ENCODE results near the gene MASTL. TPM values are rescaled to one million over a fixed set of nuclear protein-coding genes. Genes with fewer than 3 reads are reported as not detected.

MASTL gene
- total RNA-seq, 1 experiment from 2014 or later = 44.4 TPM

GRCh38 chr10:27225011-27225590 is 69.9 kb downstream of the MASTL start:
- Histone ChIP-seq H3K36me3 (ENCODE audit: insufficient read depth, low read length, poor library complexity, severe bottlenecking) (peaks cover 16% of the 10 kb centered on the region), H3K4me1 (ENCODE audit: insufficient read depth, low read length, poor library complexity, severe bottlenecking) (no peaks in the 10 kb centered on the region), H3K27ac (ENCODE audit: low read depth, low read length, poor library complexity, severe bottlenecking) (no peak overlapping the region), H3K9me3 (ENCODE audit: low read depth, low read length, poor library complexity, severe bottlenecking) (no peaks in the 10 kb centered on the region), H3K27me3 (replicated peaks; ENCODE audit: insufficient read depth, low read depth, low read length, poor library complexity) (no peaks in the 10 kb centered on the region), H3K4me3 (ENCODE audit: low read depth, low read length, poor library complexity, severe bottlenecking) (no peak overlapping the region)
- TF ChIP-seq EZH2 (IDR thresholded peaks at IDR 0.05; ENCODE audit: borderline replicate concordance, low read depth, low read length, poor library complexity, severe bottlenecking) = no peak
- TF ChIP-seq, protein P1, sequence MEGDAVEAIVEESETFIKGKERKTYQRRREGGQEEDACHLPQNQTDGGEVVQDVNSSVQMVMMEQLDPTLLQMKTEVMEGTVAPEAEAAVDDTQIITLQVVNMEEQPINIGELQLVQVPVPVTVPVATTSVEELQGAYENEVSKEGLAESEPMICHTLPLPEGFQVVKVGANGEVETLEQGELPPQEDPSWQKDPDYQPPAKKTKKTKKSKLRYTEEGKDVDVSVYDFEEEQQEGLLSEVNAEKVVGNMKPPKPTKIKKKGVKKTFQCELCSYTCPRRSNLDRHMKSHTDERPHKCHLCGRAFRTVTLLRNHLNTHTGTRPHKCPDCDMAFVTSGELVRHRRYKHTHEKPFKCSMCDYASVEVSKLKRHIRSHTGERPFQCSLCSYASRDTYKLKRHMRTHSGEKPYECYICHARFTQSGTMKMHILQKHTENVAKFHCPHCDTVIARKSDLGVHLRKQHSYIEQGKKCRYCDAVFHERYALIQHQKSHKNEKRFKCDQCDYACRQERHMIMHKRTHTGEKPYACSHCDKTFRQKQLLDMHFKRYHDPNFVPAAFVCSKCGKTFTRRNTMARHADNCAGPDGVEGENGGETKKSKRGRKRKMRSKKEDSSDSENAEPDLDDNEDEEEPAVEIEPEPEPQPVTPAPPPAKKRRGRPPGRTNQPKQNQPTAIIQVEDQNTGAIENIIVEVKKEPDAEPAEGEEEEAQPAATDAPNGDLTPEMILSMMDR (conservative IDR thresholded peaks at IDR 0.05; ENCODE audit: low read depth, low read length) = no peak
- no TSS peak for BruUV-seq (replicated peaks)
- no peak for DNase-seq (ENCODE audit: low spot score)
- CTCF ChIA-PET = no interaction called here
- intact Hi-C loops (cut with micrococcal nuclease; ENCODE audit: unreplicated experiment) = no loop called here
- POLR2A ChIA-PET (ENCODE audit: low non-redundant PET) = no interaction called here

- CTCF ChIA-PET = interaction anchor here (0.6 kb wide), 1 partner anchor 177 kb away, joined by 6 read pairs; no protein-coding TSS in a partner anchor
- H3K9me3 ChIP-seq (ENCODE audit: low read depth, low read length, poor library complexity, severe bottlenecking) = no peaks in the 10 kb centered on the region
- POLR2A ChIA-PET (ENCODE audit: low non-redundant PET) = no interaction called here
- no peak overlapping the region for H3K4me3 ChIP-seq (ENCODE audit: low read depth, low read length, poor library complexity, severe bottlenecking)
- no TSS peak for BruUV-seq (replicated peaks)
- no peaks in the 10 kb centered on the region for H3K4me1 ChIP-seq (ENCODE audit: insufficient read depth, low read length, poor library complexity, severe bottlenecking)
- peaks cover 13% of the 10 kb centered on the region for H3K36me3 ChIP-seq (ENCODE audit: insufficient read depth, low read length, poor library complexity, severe bottlenecking)
- TF ChIP-seq EZH2 (IDR thresholded peaks at IDR 0.05; ENCODE audit: borderline replicate concordance, low read depth, low read length, poor library complexity, severe bottlenecking) = no peak
- TF ChIP-seq, protein P1 (conservative IDR thresholded peaks at IDR 0.05; ENCODE audit: low read depth, low read length) = no peak
- H3K27ac ChIP-seq (ENCODE audit: low read depth, low read length, poor library complexity, severe bottlenecking) = no peak overlapping the region
- intact Hi-C loops (cut with micrococcal nuclease; ENCODE audit: unreplicated experiment) = no loop called here
- no peak for DNase-seq (ENCODE audit: low spot score)
- H3K27me3 ChIP-seq (replicated peaks; ENCODE audit: insufficient read depth, low read depth, low read length, poor library complexity) = no peaks in the 10 kb centered on the region
Measured at GRCh38 chr10:27225642-27226257, 70.6 kb downstream of the MASTL start.

GRCh38 chr10:27230022-27230421 is 74.9 kb downstream of the MASTL start:
- no TSS peak for BruUV-seq (replicated peaks)
- no peak for DNase-seq (ENCODE audit: low spot score)
- Histone ChIP-seq H3K4me3 (ENCODE audit: low read depth, low read length, poor library complexity, severe bottlenecking) (no peak overlapping the region), H3K9me3 (ENCODE audit: low read depth, low read length, poor library complexity, severe bottlenecking) (no peaks in the 10 kb centered on the region), H3K4me1 (ENCODE audit: insufficient read depth, low read length, poor library complexity, severe bottlenecking) (no peaks in the 10 kb centered on the region), H3K36me3 (ENCODE audit: insufficient read depth, low read length, poor library complexity, severe bottlenecking) (no peaks in the 10 kb centered on the region), H3K27me3 (replicated peaks; ENCODE audit: insufficient read depth, low read depth, low read length, poor library complexity) (no peaks in the 10 kb centered on the region), H3K27ac (ENCODE audit: low read depth, low read length, poor library complexity, severe bottlenecking) (no peak overlapping the region)
- TF ChIP-seq EZH2 (IDR thresholded peaks at IDR 0.05; ENCODE audit: borderline replicate concordance, low read depth, low read length, poor library complexity, severe bottlenecking) = no peak
- TF ChIP-seq, protein P1 (conservative IDR thresholded peaks at IDR 0.05; ENCODE audit: low read depth, low read length) = no peak
- intact Hi-C loops (cut with micrococcal nuclease; ENCODE audit: unreplicated experiment) = no loop called here
- CTCF ChIA-PET = no interaction called here
- POLR2A ChIA-PET (ENCODE audit: low non-redundant PET) = no interaction called here
